ENCODE measurements around the gene NELL1.
"Not testable (repeated sequence)": the region's sequence is repeated elsewhere in the genome, so short reads cannot be mapped to it uniquely, and the experiment has no call there.

DNA sequence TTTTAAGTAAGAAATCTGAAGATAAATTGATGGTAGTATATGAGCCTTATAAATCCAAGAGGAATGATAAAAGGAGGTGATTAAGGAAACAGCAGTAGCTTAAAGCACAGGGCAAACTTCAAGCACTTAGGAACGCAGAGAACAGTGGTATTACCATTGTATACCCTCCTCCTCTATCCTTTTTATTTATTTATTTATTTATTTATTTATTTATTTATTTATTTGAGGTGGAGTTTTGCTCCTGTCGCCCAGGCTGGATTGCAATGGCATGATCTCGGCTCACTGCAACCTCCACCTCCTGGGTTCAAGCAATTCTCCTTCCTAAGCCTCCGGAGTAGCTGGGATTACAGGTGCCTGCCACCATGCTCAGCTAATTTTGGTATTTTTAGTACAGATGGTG lies 472.2 kb downstream of the NELL1 start:
- not testable (repeated sequence) for TF ChIP-seq CTCF, EZH2phosphoT487, EZH2 (IDR thresholded peaks at IDR 0.05)

Measured in neural progenitor cell (in vitro differentiated cells).